Fibroblast of peridontal ligament (primary cell): ENCODE results near the gene ZNF831.

Experiments used
- DNase-seq: peaks from one replicate; pipeline ENCODE4 v3.0.0-alpha.2; 2010; ENCODE audit errors: extremely low read depth

Gene ZNF831

DNA sequence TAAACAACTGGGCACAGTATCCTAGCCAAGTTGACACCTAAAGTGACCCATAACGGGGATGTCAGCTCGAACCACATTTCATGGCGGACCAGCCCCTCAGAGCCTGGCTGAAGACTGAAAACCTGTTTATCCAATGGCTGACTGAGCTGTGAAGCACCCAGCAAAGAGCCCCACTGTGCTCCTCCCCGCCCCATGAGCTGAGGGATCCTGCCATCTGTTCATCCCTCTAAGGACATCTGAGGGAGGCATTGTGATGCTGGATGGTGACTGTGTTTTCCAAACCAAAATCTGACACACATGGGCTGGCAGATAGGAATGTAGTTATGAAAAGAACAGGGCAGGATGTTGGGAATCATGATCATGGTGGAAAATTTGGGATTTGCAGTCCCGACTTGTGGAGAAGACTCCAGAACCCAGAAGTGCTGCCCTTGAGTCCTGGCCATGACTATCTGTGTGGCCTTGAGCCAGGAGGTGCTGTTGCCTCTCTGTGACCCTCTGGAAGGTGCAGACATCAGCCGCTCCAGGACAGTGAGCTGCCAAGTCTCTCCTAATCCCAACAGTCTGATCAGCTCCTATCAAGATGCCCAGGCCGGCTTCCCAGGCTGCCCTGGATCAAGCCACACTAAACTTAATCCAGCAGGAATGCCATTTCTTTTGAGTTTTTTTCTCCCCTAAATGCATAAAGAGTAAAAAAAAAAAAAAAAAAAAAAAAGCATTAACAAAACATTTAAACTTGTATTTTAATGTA, 142.5 kb downstream of the ZNF831 start:
- DNase-seq: no peak

DNA sequence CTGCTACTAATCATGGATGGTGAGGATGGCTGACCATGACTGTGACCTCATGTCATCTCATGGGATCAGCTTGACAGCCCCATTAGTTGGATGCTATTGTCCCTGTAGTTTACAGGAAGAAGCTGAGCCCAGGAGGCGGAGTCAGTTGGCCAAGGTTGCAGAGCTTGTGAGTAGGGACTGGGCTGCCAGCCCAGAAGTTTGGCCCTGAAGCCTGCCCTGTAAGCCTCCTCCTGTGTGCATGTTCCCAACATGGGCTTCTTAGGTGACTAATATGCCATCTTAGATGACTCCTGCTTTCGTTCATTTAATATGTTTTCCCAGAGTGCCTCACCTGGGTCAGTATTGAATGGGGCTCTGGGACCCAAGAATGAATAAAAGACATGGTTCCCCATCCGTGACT, 143.6 kb downstream of the ZNF831 start:
- DNase-seq: no peak
